H1 (cell line): ENCODE measurements around the gene ARHGAP8. TPM values are rescaled to one million over a fixed set of nuclear protein-coding genes. Genes with fewer than 3 reads are reported as not detected.
A peak's percentile ranks its signal among the peaks of the same experiment; 100 is the strongest.

Experiments
- CTCF ChIA-PET: fragments of 300-600 bp; sonication (Branson Sonifier 250); formaldehyde crosslinking; loops from one replicate; lab custom pipeline; 2021; ENCODE audit not compliant: partially characterized antibody; lab: Charles Lee
- POLR2A ChIA-PET: fragments of 300-600 bp; sonication (Branson Sonifier 250); formaldehyde crosslinking; loops from one replicate; lab custom pipeline; 2021; ENCODE audit warnings: inconsistent platforms; ENCODE audit not compliant: partially characterized antibody; lab: Charles Lee
- DNase-seq, 2 experiments: peaks; one replicate each; pipeline versions ENCODE4 v3.0.0 to v3.0.0-alpha.2; 2010 to 2022; ENCODE audit warnings: low spot score in 2 of 2, low read depth in 1 of 2, mixed read lengths in 1 of 2
- FAIRE-seq: peaks from 2 replicates; lab custom pipeline; 2011; peaks lifted over from hg19 to GRCh38; lab: Jason Lieb, UNC
- H2AFZ ChIP-seq: 2 replicates; pipeline ENCODE4 v1.8.1; 2012; ENCODE audit warnings: low read length, inconsistent platforms
- H2AK5ac ChIP-seq: 2 replicates; pipeline ENCODE4 v1.6.1; 2013; ENCODE audit warnings: low read depth, low read length
- H2BK120ac ChIP-seq: replicated peaks from 2 replicates; pipeline ENCODE3; 2013; ENCODE audit warnings: low read depth, low read length, inconsistent platforms
- H2BK12ac ChIP-seq: 2 replicates; pipeline ENCODE4 v1.6.1; 2013; ENCODE audit warnings: low read depth, low read length
- H2BK15ac ChIP-seq: 2 replicates; pipeline ENCODE4 v1.6.1; 2013; ENCODE audit warnings: low read length
- H2BK20ac ChIP-seq: 2 replicates; pipeline ENCODE4 v1.6.1; 2013; ENCODE audit warnings: low read length
- H2BK5ac ChIP-seq: 2 replicates; pipeline ENCODE4 v1.6.1; 2013; ENCODE audit warnings: low read depth, low read length
- H3K14ac ChIP-seq: 2 replicates; pipeline ENCODE4 v1.6.1; 2013; ENCODE audit warnings: inconsistent platforms; ENCODE audit not compliant: insufficient read length
- H3K18ac ChIP-seq: 2 replicates; pipeline ENCODE4 v1.6.1; 2013; ENCODE audit warnings: low read length; ENCODE audit errors: extremely low read depth
- H3K23ac ChIP-seq: 2 replicates; pipeline ENCODE4 v1.6.1; 2013; ENCODE audit warnings: inconsistent platforms; ENCODE audit not compliant: insufficient read length
- H3K23me2 ChIP-seq: 2 replicates; pipeline ENCODE4 v1.6.1; 2013; ENCODE audit warnings: low read depth, low read length
- H3K27ac ChIP-seq: 2 replicates; pipeline ENCODE4 v1.6.1; 2011; ENCODE audit warnings: low read depth, low read length, inconsistent platforms
- H3K27me3 ChIP-seq, 4 experiments: replicated peaks in 1 of 4; 1 replicate in 1 of 4; 2 replicates in 3 of 4; pipeline versions ENCODE4 v1.6.1 to v1.8.1; 2011 to 2013; ENCODE audit warnings: low read length in 3 of 4, mild to moderate bottlenecking in 3 of 4, inconsistent platforms in 2 of 4, mixed read lengths in 2 of 4, moderate library complexity in 1 of 4; ENCODE audit not compliant: control insufficient read depth in 3 of 4, insufficient read depth in 3 of 4; ENCODE audit errors: extremely low read depth in 1 of 4
- H3K36me3 ChIP-seq, 4 experiments: 2 replicates each; pipeline versions ENCODE4 v1.6.1 to v1.8.1; 2011 to 2013; ENCODE audit warnings: mild to moderate bottlenecking in 4 of 4, low read length in 3 of 4, moderate library complexity in 2 of 4, control low read depth in 1 of 4, inconsistent platforms in 1 of 4; ENCODE audit not compliant: insufficient read depth in 4 of 4, control insufficient read depth in 2 of 4
- H3K4ac ChIP-seq: replicated peaks from 2 replicates; pipeline ENCODE3; 2013; ENCODE audit warnings: low read length, low read depth, mixed read lengths, inconsistent platforms; ENCODE audit not compliant: insufficient read length
- H3K4me1 ChIP-seq, 4 experiments: replicated peaks in 1 of 4; 1 replicate in 1 of 4; 2 replicates in 3 of 4; pipeline versions ENCODE4 v1.6.1 to v1.8.1; 2011 to 2013; ENCODE audit warnings: low read length in 3 of 4, inconsistent platforms in 2 of 4, mixed read lengths in 1 of 4; ENCODE audit not compliant: insufficient read depth in 4 of 4, control insufficient read depth in 3 of 4
- H3K4me2 ChIP-seq, 2 experiments: 2 replicates each; pipeline versions ENCODE4 v1.6.1 to v1.8.1; 2011 to 2013; ENCODE audit warnings: low read depth in 2 of 2, low read length in 2 of 2, control low read depth in 1 of 2, inconsistent platforms in 1 of 2, mild to moderate bottlenecking in 1 of 2; ENCODE audit not compliant: insufficient read depth in 1 of 2
- H3K4me3 ChIP-seq, 4 experiments: fragments of 200-600, 300-600 bp in 1 of 4; sonication (generic), shearing (Covaris generic), sonication (Bioruptor Twin) in 1 of 4; 2 replicates each; pipeline versions ENCODE4 v1.5.1 to v1.8.1; 2011 to 2016; ENCODE audit warnings: low read length in 4 of 4, low read depth in 3 of 4, control low read depth in 2 of 4, inconsistent platforms in 2 of 4, mild to moderate bottlenecking in 2 of 4, mixed read lengths in 1 of 4, moderate library complexity in 1 of 4; ENCODE audit not compliant: insufficient read depth in 2 of 4; ENCODE audit errors: extremely low read depth in 1 of 4
- H3K56ac ChIP-seq: replicated peaks from 2 replicates; pipeline ENCODE3; 2013; ENCODE audit warnings: low read depth, mild to moderate bottlenecking, mixed read lengths, low read length, inconsistent platforms; ENCODE audit not compliant: insufficient read length
- H3K79me1 ChIP-seq: 2 replicates; pipeline ENCODE4 v1.6.1; 2013; ENCODE audit warnings: low read depth, low read length, control low read depth
- H3K79me2 ChIP-seq, 2 experiments: 2 replicates each; pipeline versions ENCODE4 v1.6.1 to v1.8.1; 2012 to 2013; ENCODE audit warnings: low read length in 2 of 2, mild to moderate bottlenecking in 2 of 2, inconsistent platforms in 1 of 2; ENCODE audit not compliant: insufficient read depth in 2 of 2, control insufficient read depth in 1 of 2
- H3K9ac ChIP-seq, 4 experiments: replicated peaks in 1 of 4; 1 replicate in 1 of 4; 2 replicates in 3 of 4; pipeline versions ENCODE4 v1.6.1 to v1.8.1; 2011 to 2013; ENCODE audit warnings: low read depth in 3 of 4, low read length in 3 of 4, control low read depth in 2 of 4, mild to moderate bottlenecking in 2 of 4, moderate library complexity in 2 of 4, inconsistent platforms in 1 of 4; ENCODE audit errors: extremely low read depth in 1 of 4
- H3K9me3 ChIP-seq, 2 experiments: 2 replicates each; pipeline versions ENCODE4 v1.6.1 to v1.8.1; 2012 to 2013; ENCODE audit warnings: mild to moderate bottlenecking in 2 of 2, moderate library complexity in 2 of 2, control low read depth in 1 of 2, inconsistent platforms in 1 of 2, low read depth in 1 of 2, low read length in 1 of 2, mixed read lengths in 1 of 2; ENCODE audit not compliant: insufficient read depth in 2 of 2
- H4K20me1 ChIP-seq, 2 experiments: replicated peaks in 1 of 2; 2 replicates each; pipeline versions ENCODE3 to v1.8.1; 2011 to 2013; ENCODE audit warnings: inconsistent platforms in 2 of 2, low read length in 2 of 2, mild to moderate bottlenecking in 1 of 2; ENCODE audit not compliant: insufficient read depth in 2 of 2, control insufficient read depth in 1 of 2
- H4K5ac ChIP-seq: 2 replicates; pipeline ENCODE4 v1.6.1; 2013; ENCODE audit warnings: low read length, low read depth, mixed read lengths, inconsistent platforms; ENCODE audit not compliant: insufficient read length
- H4K8ac ChIP-seq: 2 replicates; pipeline ENCODE4 v1.8.0; 2013; ENCODE audit warnings: mild to moderate bottlenecking, moderate library complexity, low read length, inconsistent platforms; ENCODE audit not compliant: insufficient read depth; ENCODE audit errors: extremely low read depth
- H4K91ac ChIP-seq: replicated peaks from 2 replicates; pipeline ENCODE3; 2013; ENCODE audit warnings: low read length, mixed read lengths, inconsistent platforms; ENCODE audit not compliant: insufficient read length
- CBX5 ChIP-seq: fragments of 300-800, 300-1000 bp; sonication (generic); IDR thresholded peaks from 2 replicates; pipeline ENCODE4 v1.7.1; 2016; ENCODE audit warnings: antibody characterized with exemption, low read length, low read depth
- CEBPB ChIP-seq: IDR thresholded peaks from 2 replicates; pipeline ENCODE4 v1.6.1; 2012; ENCODE audit warnings: low read depth, low read length
- EGR1 ChIP-seq: IDR thresholded peaks from 2 replicates; pipeline ENCODE4 v1.6.1; 2011; ENCODE audit warnings: low read depth, low read length, borderline replicate concordance
- EP300 ChIP-seq, 2 experiments: IDR thresholded peaks; 1 replicate in 1 of 2; 2 replicates in 1 of 2; pipeline ENCODE4 v1.6.1; 2011 to 2012; ENCODE audit warnings: low read depth in 2 of 2, low read length in 2 of 2, mild to moderate bottlenecking in 2 of 2, borderline replicate concordance in 1 of 2, inconsistent platforms in 1 of 2, moderate library complexity in 1 of 2
- FOSL1 ChIP-seq: IDR thresholded peaks from 2 replicates; pipeline ENCODE4 v1.6.1; 2011; ENCODE audit warnings: mild to moderate bottlenecking, low read depth, low read length, moderate library complexity; ENCODE audit not compliant: insufficient read depth
- NANOG ChIP-seq: IDR thresholded peaks from 2 replicates; pipeline ENCODE4 v1.6.1; 2011; ENCODE audit warnings: low read length, low read depth, mild to moderate bottlenecking, inconsistent platforms; ENCODE audit not compliant: insufficient read depth, poor library complexity, severe bottlenecking
- RBBP5 ChIP-seq: IDR thresholded peaks from 2 replicates; pipeline ENCODE4 v1.7.1; 2012; ENCODE audit warnings: low read depth, mild to moderate bottlenecking, inconsistent platforms, low read length, moderate library complexity, borderline replicate concordance
- SIN3A ChIP-seq, 2 experiments: IDR thresholded peaks in 1 of 2; conservative IDR thresholded peaks in 1 of 2; 2 replicates each; pipeline ENCODE4 v1.6.1; 2011 to 2012; ENCODE audit warnings: low read length in 2 of 2, improper control_type of control experiment in 1 of 2, low read depth in 1 of 2, mild to moderate bottlenecking in 1 of 2
- TEAD4 ChIP-seq: IDR thresholded peaks from 2 replicates; pipeline ENCODE4 v1.6.1; 2012; ENCODE audit warnings: low read depth, low read length, inconsistent platforms, mixed read lengths
- WGBS, 2 experiments: shearing (Covaris generic) in 1 of 2; methylation state at CpG; one replicate each; pipeline versions ENCODE4 v1.1.6 to v1.1.7; 2013 to 2015; ENCODE audit warnings: low lambda C conversion rate in 2 of 2, mixed read lengths in 2 of 2, inconsistent platforms in 1 of 2, low coverage in 1 of 2, missing lambda C conversion rate in 1 of 2; ENCODE audit not compliant: insufficient replicate concordance in 2 of 2, insufficient coverage in 1 of 2, insufficient read length in 1 of 2; ENCODE audit errors: extremely low coverage in 1 of 2, missing lambda C conversion rate in 1 of 2; 5-methylcytosine and 5-hydroxymethylcytosine counted together
- polyA plus RNA-seq, 7 experiments: library from polyadenylated mRNA; depleted of rRNA in 3 of 7; stranded (reverse) in 5 of 7; unstranded in 2 of 7; fragments of >200 nt in 5 of 7; fragments of 200-250 nt in 2 of 7; gene quantifications; 1 replicate in 5 of 7; 2 replicates in 1 of 7; 4 replicates in 1 of 7; pipeline versions ENCODE4 v1.2.1 to v1.2.3, GENCODE V29; 2011 to 2013; ENCODE audit warnings: missing spikeins in 2 of 7, mixed read lengths in 2 of 7
- total RNA-seq: library from RNA; stranded (reverse); fragmentation: NEBNext Ultra II Directional; extraction: Animal tissue kit (Norgen Biotek cat#: 25700); gene quantifications from 2 replicates; pipeline ENCODE4 v1.2.1, GENCODE V29; 2021

ARHGAP8 gene
- total and polyA plus RNA-seq, 2 of the 8 experiments (the other 6 are each of a cell fraction or from before 2014, with no cell fraction given): 35.6 to 47.7 TPM

GRCh38 chr22:44761025-44761424 lies 8.7 kb downstream of the ARHGAP8 start:
- 86% methylated on average over 10 of the region's 10 CpGs; no CpG with 5 or more reads in 1 of the 2 experiments for whole genome bisulfite sequencing, 2 experiments

More at GRCh38 chr22:44761025-44761424, 8.7 kb downstream of the ARHGAP8 start:
- no peak for FAIRE-seq
- Histone ChIP-seq H2BK5ac (no peak overlapping the region), H3K56ac (no peak overlapping the region), H2BK12ac (no peak overlapping the region), H3K9ac (no peak overlapping the region), H3K9me3 (no peaks in the 10 kb centered on the region), H3K23ac (no peak overlapping the region), H2AFZ (no peak overlapping the region), H3K14ac (no peak overlapping the region), H3K27ac (no peak overlapping the region), H2BK15ac (no peak overlapping the region), H3K4me3 (no peak overlapping the region), H2BK20ac (no peak overlapping the region), H3K79me2 (peaks cover 0 to 62% of the 10 kb centered on the region in 2 experiments; a peak in 2 of 4 replicates), H3K27me3 (no peaks in the 10 kb centered on the region), H3K79me1 (peaks cover 3% of the 10 kb centered on the region; the same call in 1 of the 2 replicates), H3K4ac (no peak overlapping the region), H4K5ac (no peak overlapping the region), H4K8ac (no peak overlapping the region), H2AK5ac (no peak overlapping the region), H3K36me3 (no peaks in the 10 kb centered on the region), H4K20me1 (peaks cover 10 to 13% of the 10 kb centered on the region in 2 experiments), H3K4me2 (no peak overlapping the region), H3K4me1 (peaks cover 1 to 9% (median 2%) of the 10 kb centered on the region in 4 experiments; a peak in 5 of 7 replicates), H4K91ac (no peak overlapping the region), H2BK120ac (no peak overlapping the region), H3K18ac (no peak overlapping the region), H3K23me2 (no peaks in the 10 kb centered on the region)
- CTCF ChIA-PET: interaction anchor here (1.9 kb wide), 2 partner anchors 26 kb away, joined by 5 read pairs; no protein-coding TSS in a partner anchor
- DNase-seq: no peak
- POLR2A ChIA-PET: no interaction called here
- TF ChIP-seq CEBPB: no peak
- TF ChIP-seq CBX5: no peak
- peak; percentile 92 for TF ChIP-seq EGR1
- TF ChIP-seq TEAD4: no peak
- TF ChIP-seq NANOG: no peak
- no peak for TF ChIP-seq RBBP5
- TF ChIP-seq SIN3A (conservative IDR thresholded peaks at IDR 0.05 in 1 of 2, IDR thresholded peaks at IDR 0.05 in 1 of 2; ENCODE audit: low read depth in 1 of 2, low read length in 2 of 2): no peak
- no peak for TF ChIP-seq EP300 (IDR thresholded peaks at IDR 0.05; ENCODE audit: borderline replicate concordance in 1 of 2, low read depth in 2 of 2, low read length in 2 of 2)
- peak; percentile 67; the same call in 1 of the 2 replicates for TF ChIP-seq FOSL1
